H9 (cell line): ENCODE data around the gene FAT1. TPM values are rescaled to one million over a fixed set of nuclear protein-coding genes. Genes with fewer than 3 reads are reported as not detected.

Source experiments
- DNase-seq: peaks from one replicate; pipeline ENCODE4 v3.0.0-alpha.2; 2017
- H2AFZ ChIP-seq: one replicate; pipeline ENCODE4 v1.6.1; 2013; ENCODE audit warnings: mild to moderate bottlenecking, low read length, control low read depth, moderate library complexity
- H2AK5ac ChIP-seq: 2 replicates; pipeline ENCODE4 v1.6.1; 2013; ENCODE audit warnings: low read length, control low read depth, mixed read lengths; ENCODE audit not compliant: insufficient read length
- H2BK120ac ChIP-seq: one replicate; pipeline ENCODE4 v1.6.1; 2013; ENCODE audit warnings: low read depth, mild to moderate bottlenecking, low read length, control low read depth, inconsistent platforms; ENCODE audit not compliant: poor library complexity, severe bottlenecking
- H2BK12ac ChIP-seq: 2 replicates; pipeline ENCODE4 v1.6.1; 2013; ENCODE audit warnings: low read length, control low read depth, mixed read lengths, low read depth; ENCODE audit not compliant: insufficient read length
- H2BK15ac ChIP-seq: 2 replicates; pipeline ENCODE4 v1.6.1; 2013; ENCODE audit warnings: low read depth, low read length, control low read depth
- H2BK20ac ChIP-seq: one replicate; pipeline ENCODE4 v1.6.1; 2013; ENCODE audit warnings: low read depth, mild to moderate bottlenecking, low read length, control low read depth, inconsistent platforms; ENCODE audit not compliant: poor library complexity, severe bottlenecking
- H2BK5ac ChIP-seq: 2 replicates; pipeline ENCODE4 v1.6.1; 2013; ENCODE audit warnings: low read length, control low read depth, mixed read lengths; ENCODE audit not compliant: insufficient read length
- H3K14ac ChIP-seq: 2 replicates; pipeline ENCODE4 v1.6.1; 2013; ENCODE audit warnings: low read length, control low read depth; ENCODE audit not compliant: insufficient read depth
- H3K18ac ChIP-seq: 2 replicates; pipeline ENCODE4 v1.6.1; 2013; ENCODE audit warnings: low read depth, mild to moderate bottlenecking, mixed read lengths, low read length, control low read depth; ENCODE audit not compliant: insufficient read length
- H3K23ac ChIP-seq: 2 replicates; pipeline ENCODE4 v1.6.1; 2013; ENCODE audit warnings: low read length, control low read depth, mixed read lengths, low read depth; ENCODE audit not compliant: insufficient read length
- H3K23me2 ChIP-seq: 2 replicates; pipeline ENCODE4 v1.6.1; 2013; ENCODE audit warnings: low read depth, mild to moderate bottlenecking, mixed read lengths, low read length, control low read depth; ENCODE audit not compliant: insufficient read length, poor library complexity, severe bottlenecking
- H3K27ac ChIP-seq: 2 replicates; pipeline ENCODE4 v1.5.1; 2013; ENCODE audit warnings: low read length, control low read depth, mixed read lengths, low read depth; ENCODE audit not compliant: insufficient read length
- H3K27me3 ChIP-seq: 2 replicates; pipeline ENCODE4 v1.6.1; 2013; ENCODE audit warnings: low read length, control low read depth, inconsistent platforms; ENCODE audit not compliant: insufficient read depth
- H3K4ac ChIP-seq: 2 replicates; pipeline ENCODE4 v1.6.1; 2013; ENCODE audit warnings: low read depth, mild to moderate bottlenecking, control low read depth, inconsistent platforms, low read length, moderate library complexity
- H3K4me1 ChIP-seq: 2 replicates; pipeline ENCODE4 v1.6.1; 2013; ENCODE audit warnings: low read length, control low read depth, inconsistent platforms; ENCODE audit not compliant: insufficient read depth
- H3K4me2 ChIP-seq: 2 replicates; pipeline ENCODE4 v1.6.1; 2013; ENCODE audit warnings: low read length, control low read depth, mixed read lengths; ENCODE audit not compliant: insufficient read length, insufficient read depth
- H3K56ac ChIP-seq: 2 replicates; pipeline ENCODE4 v1.6.1; 2013; ENCODE audit warnings: low read depth, mild to moderate bottlenecking, mixed read lengths, low read length, control low read depth; ENCODE audit not compliant: insufficient read length
- H3K79me1 ChIP-seq: 2 replicates; pipeline ENCODE4 v1.6.1; 2013; ENCODE audit warnings: low read depth, mild to moderate bottlenecking, moderate library complexity, low read length, control low read depth, inconsistent platforms; ENCODE audit not compliant: insufficient read depth, poor library complexity, severe bottlenecking
- H3K79me2 ChIP-seq: 2 replicates; pipeline ENCODE4 v1.6.1; 2013; ENCODE audit warnings: low read length, control low read depth, inconsistent platforms; ENCODE audit not compliant: insufficient read depth
- H3K9ac ChIP-seq: 2 replicates; pipeline ENCODE4 v1.6.1; 2013; ENCODE audit warnings: low read length, control low read depth, mixed read lengths; ENCODE audit not compliant: insufficient read length; ENCODE audit errors: extremely low read depth
- H3K9me3 ChIP-seq: one replicate; pipeline ENCODE4 v1.6.1; 2013; ENCODE audit warnings: low read depth, low read length, inconsistent platforms; ENCODE audit not compliant: control insufficient read depth
- H3T11ph ChIP-seq: one replicate; pipeline ENCODE4 v1.6.1; 2013; ENCODE audit warnings: mild to moderate bottlenecking, low read length, control low read depth, inconsistent platforms
- H4K20me1 ChIP-seq: one replicate; pipeline ENCODE4 v1.6.1; 2013; ENCODE audit not compliant: control insufficient read depth, insufficient read length, insufficient read depth
- H4K5ac ChIP-seq: 2 replicates; pipeline ENCODE4 v1.6.1; 2013; ENCODE audit warnings: low read depth, mild to moderate bottlenecking, mixed read lengths, low read length, control low read depth; ENCODE audit not compliant: insufficient read length
- H4K8ac ChIP-seq: replicated peaks from 2 replicates; pipeline ENCODE4 v1.6.1; 2013; ENCODE audit warnings: low read length, control low read depth, mixed read lengths, low read depth; ENCODE audit not compliant: insufficient read length
- H4K91ac ChIP-seq: 2 replicates; pipeline ENCODE4 v1.6.1; 2013; ENCODE audit warnings: low read depth, mild to moderate bottlenecking, moderate library complexity, mixed read lengths, low read length, control low read depth; ENCODE audit not compliant: insufficient read length
- H3K27ac Mint-ChIP-seq, 3 experiments: 2 replicates in 2 of 3; 3 replicates in 1 of 3; pipeline ENCODE4 v1.8.0; 2020 to 2021; ENCODE audit warnings: mixed read lengths in 3 of 3, mild to moderate bottlenecking in 1 of 3, moderate library complexity in 1 of 3
- H3K27me3 Mint-ChIP-seq: 2 replicates; pipeline ENCODE4 v1.8.0; 2021; ENCODE audit warnings: low read depth, mild to moderate bottlenecking, moderate library complexity, mixed read lengths
- H3K36me3 Mint-ChIP-seq, 3 experiments: 2 replicates in 2 of 3; 3 replicates in 1 of 3; pipeline ENCODE4 v1.8.0; 2020 to 2021; ENCODE audit warnings: low read depth in 3 of 3, mixed read lengths in 3 of 3; ENCODE audit not compliant: insufficient read depth in 1 of 3
- H3K4me1 Mint-ChIP-seq, 2 experiments: 2 replicates each; pipeline ENCODE4 v1.8.0; 2020; ENCODE audit warnings: mixed read lengths in 2 of 2
- H3K4me3 Mint-ChIP-seq, 2 experiments: 2 replicates in 1 of 2; 3 replicates in 1 of 2; pipeline ENCODE4 v1.8.0; 2020 to 2021; ENCODE audit warnings: mild to moderate bottlenecking in 2 of 2, mixed read lengths in 2 of 2, moderate library complexity in 1 of 2
- H3K9me3 Mint-ChIP-seq, 2 experiments: 2 replicates in 1 of 2; 3 replicates in 1 of 2; pipeline ENCODE4 v1.8.0; 2020; ENCODE audit warnings: mild to moderate bottlenecking in 2 of 2, mixed read lengths in 2 of 2, moderate library complexity in 1 of 2
- WGBS: extraction: QIAGEN DNeasy Blood & Tissue Kit; methylation state at CpG from one replicate; pipeline ENCODE4 v1.1.7; 2013; ENCODE audit warnings: missing lambda C conversion rate, low lambda C conversion rate, mixed read lengths; ENCODE audit not compliant: insufficient read length; ENCODE audit errors: extremely low coverage; 5-methylcytosine and 5-hydroxymethylcytosine counted together
- total RNA-seq: library from RNA; stranded (reverse); gene quantifications from 2 replicates; pipeline ENCODE4 v1.2.1, GENCODE V29; 2021
- TF ChIP-seq, protein P1 (sequence below): fragments of 200-600 bp; sonication (generic); conservative IDR thresholded peaks from 3 replicates; pipeline ENCODE4 v1.8.0; 2021; ENCODE audit warnings: antibody characterized with exemption, mild to moderate bottlenecking

Gene FAT1
- total RNA-seq, 1 experiment from 2014 or later: 173 TPM

DNA sequence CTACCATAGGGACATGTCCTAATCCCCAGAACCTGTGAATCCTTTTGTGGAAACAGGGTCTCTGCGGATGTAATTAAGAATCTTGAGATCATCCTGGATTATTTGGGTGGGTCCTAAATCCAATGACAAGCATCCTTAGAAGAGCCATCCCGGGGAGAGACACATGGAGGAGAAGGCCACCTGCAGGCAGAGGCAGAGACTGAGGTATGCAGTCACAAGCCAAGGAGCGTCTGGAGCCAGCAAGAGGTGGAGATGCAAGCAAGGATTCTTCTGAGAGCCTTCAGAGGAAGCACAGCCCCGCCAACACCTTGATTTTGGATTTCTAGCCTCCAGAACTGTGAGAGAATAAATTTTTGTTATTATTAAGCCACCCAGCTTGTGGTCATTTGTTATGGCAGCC, 13.8 kb upstream of the FAT1 start:
- Histone ChIP-seq H3K4me2 (no peak overlapping the region), H3K9ac (no peak overlapping the region), H2BK5ac (no peak overlapping the region), H4K20me1 (no peaks in the 10 kb centered on the region), H3K23me2 (no peaks in the 10 kb centered on the region), H4K91ac (no peak overlapping the region), H2AFZ (no peak overlapping the region), H3T11ph (no peak overlapping the region), H2BK20ac (no peak overlapping the region), H3K4ac (no peak overlapping the region), H3K27ac (no peak overlapping the region), H3K18ac (no peak overlapping the region), H3K23ac (no peak overlapping the region), H3K9me3 (no peaks in the 10 kb centered on the region), H4K8ac (no peak overlapping the region), H3K79me1 (no peaks in the 10 kb centered on the region), H3K27me3 (no peaks in the 10 kb centered on the region), H3K79me2 (no peaks in the 10 kb centered on the region), H3K56ac (no peak overlapping the region), H3K14ac (no peak overlapping the region), H2AK5ac (no peak overlapping the region), H4K5ac (no peak overlapping the region), H2BK120ac (no peak overlapping the region), H2BK12ac (no peak overlapping the region), H2BK15ac (no peak overlapping the region), H3K4me1 (no peaks in the 10 kb centered on the region)
- TF ChIP-seq, protein P1, sequence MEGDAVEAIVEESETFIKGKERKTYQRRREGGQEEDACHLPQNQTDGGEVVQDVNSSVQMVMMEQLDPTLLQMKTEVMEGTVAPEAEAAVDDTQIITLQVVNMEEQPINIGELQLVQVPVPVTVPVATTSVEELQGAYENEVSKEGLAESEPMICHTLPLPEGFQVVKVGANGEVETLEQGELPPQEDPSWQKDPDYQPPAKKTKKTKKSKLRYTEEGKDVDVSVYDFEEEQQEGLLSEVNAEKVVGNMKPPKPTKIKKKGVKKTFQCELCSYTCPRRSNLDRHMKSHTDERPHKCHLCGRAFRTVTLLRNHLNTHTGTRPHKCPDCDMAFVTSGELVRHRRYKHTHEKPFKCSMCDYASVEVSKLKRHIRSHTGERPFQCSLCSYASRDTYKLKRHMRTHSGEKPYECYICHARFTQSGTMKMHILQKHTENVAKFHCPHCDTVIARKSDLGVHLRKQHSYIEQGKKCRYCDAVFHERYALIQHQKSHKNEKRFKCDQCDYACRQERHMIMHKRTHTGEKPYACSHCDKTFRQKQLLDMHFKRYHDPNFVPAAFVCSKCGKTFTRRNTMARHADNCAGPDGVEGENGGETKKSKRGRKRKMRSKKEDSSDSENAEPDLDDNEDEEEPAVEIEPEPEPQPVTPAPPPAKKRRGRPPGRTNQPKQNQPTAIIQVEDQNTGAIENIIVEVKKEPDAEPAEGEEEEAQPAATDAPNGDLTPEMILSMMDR: no peak; the same call in 2 of the 3 replicates
- Mint-ChIP-seq H3K27ac (no peak overlapping the region; a peak in 1 of 7 replicates), H3K27me3 (no peaks in the 10 kb centered on the region), H3K36me3 (no peaks in the 10 kb centered on the region), H3K4me3 (no peak overlapping the region), H3K4me1 (peaks cover 3 to 7% of the 10 kb centered on the region in 2 experiments; a peak in 1 of 4 replicates), H3K9me3 (no peaks in the 10 kb centered on the region)
- WGBS: no CpG with 5 or more reads among the region's 4 CpGs
- peak; percentile 52 for DNase-seq
